Prostate gland (tissue), 2 donors: Measurements from ENCODE around the gene POU6F2.

ENCODE experiments used
- CTCF ChIP-seq, 4 experiments: fragments of 200-600 bp in 2 of 4; fragments of 450-650 bp in 2 of 4; sonication (generic) in 2 of 4; IDR thresholded peaks; 1 replicate in 3 of 4; 2 replicates in 1 of 4; pipeline ENCODE4 v1.5.1; 2016 to 2019; ENCODE audit warnings: antibody characterized with exemption in 4 of 4, mild to moderate bottlenecking in 2 of 4, moderate library complexity in 2 of 4
- POLR2A ChIP-seq: fragments of 450-650 bp; IDR thresholded peaks from one replicate; pipeline ENCODE4 v1.6.1; 2016; ENCODE audit warnings: antibody characterized with exemption, mild to moderate bottlenecking

- TF ChIP-seq CTCF (IDR thresholded peaks at IDR 0.05) (no peak), POLR2A (no peak)
Measured at GRCh38 chr7:39238234-39238869, 260.6 kb downstream of the POU6F2 start.
